Smooth muscle cell (in vitro differentiated cells): ENCODE data around the gene TTLL5. TPM values are rescaled to one million over a fixed set of nuclear protein-coding genes. Genes with fewer than 3 reads are reported as not detected.

Experiments
- DNase-seq: peaks from one replicate; lab custom pipeline; 2025; ENCODE audit not compliant: unreplicated experiment; lab: John Stamatoyannopoulos, UW
- H2AFZ ChIP-seq: fragments of 200-600 bp; sonication (generic); 2 replicates; pipeline ENCODE4 v1.6.0; 2016; ENCODE audit warnings: antibody characterized with exemption, low read depth, mild to moderate bottlenecking
- H3F3A ChIP-seq: fragments of 200-600 bp; sonication (generic); 2 replicates; pipeline ENCODE4 v1.6.0; 2017; ENCODE audit warnings: antibody characterized with exemption, low read depth
- H3K27ac ChIP-seq: fragments of 200-600 bp; sonication (generic); 2 replicates; pipeline ENCODE4 v1.5.1; 2016; ENCODE audit warnings: low read depth, mild to moderate bottlenecking
- H3K27me3 ChIP-seq: fragments of 200-600 bp; sonication (generic); 2 replicates; pipeline ENCODE4 v1.6.1; 2016; ENCODE audit warnings: low read depth, mild to moderate bottlenecking
- H3K36me3 ChIP-seq: fragments of 200-600 bp; sonication (generic); 2 replicates; pipeline ENCODE4 v1.5.1; 2016; ENCODE audit warnings: low read depth
- H3K4me1 ChIP-seq: fragments of 200-600 bp; sonication (generic); 2 replicates; pipeline ENCODE4 v1.5.1; 2016; ENCODE audit warnings: low read depth
- H3K4me2 ChIP-seq: fragments of 200-600 bp; sonication (generic); 2 replicates; pipeline ENCODE4 v1.6.0; 2016; ENCODE audit warnings: mild to moderate bottlenecking
- H3K4me3 ChIP-seq: fragments of 200-600 bp; sonication (generic); 2 replicates; pipeline ENCODE4 v1.5.1; 2016; ENCODE audit warnings: mild to moderate bottlenecking
- H3K79me2 ChIP-seq: fragments of 200-600 bp; sonication (generic); 2 replicates; pipeline ENCODE4 v1.6.0; 2016; ENCODE audit warnings: low read depth, mild to moderate bottlenecking
- H3K9ac ChIP-seq: fragments of 200-600 bp; sonication (generic); 2 replicates; pipeline ENCODE4 v1.6.0; 2016; ENCODE audit warnings: low read depth
- H3K9me3 ChIP-seq: fragments of 200-600 bp; sonication (generic); replicated peaks from 2 replicates; pipeline ENCODE4 v1.5.1; 2016; ENCODE audit warnings: low read depth
- H4K20me1 ChIP-seq: fragments of 200-600 bp; sonication (generic); 2 replicates; pipeline ENCODE4 v1.6.0; 2016; ENCODE audit warnings: low read depth
- CTCF ChIP-seq: fragments of 200-600 bp; sonication (generic); IDR thresholded peaks from 2 replicates; pipeline ENCODE4 v1.5.1; 2017; ENCODE audit warnings: borderline replicate concordance, mild to moderate bottlenecking, antibody characterized with exemption; ENCODE audit not compliant: insufficient read depth, poor library complexity, severe bottlenecking
- WGBS: methylation state at CpG from one replicate; pipeline ENCODE4 v1.1.7; 2016; ENCODE audit warnings: low lambda C conversion rate; 5-methylcytosine and 5-hydroxymethylcytosine counted together
- polyA plus RNA-seq: library from polyadenylated mRNA; unstranded; fragments of >200 nt; fragmentation: Nextera tagmentation; extraction: Ambion mirVana; gene quantifications from 2 replicates; pipeline ENCODE4 v1.2.1, GENCODE V29; 2016
- total RNA-seq: library from RNA; depleted of rRNA; stranded (reverse); fragments of >200 nt; gene quantifications from 2 replicates; pipeline ENCODE4 v1.2.3, GENCODE V29; 2014

Gene TTLL5
- total and polyA plus RNA-seq, 2 experiments from 2014 or later, result 12.6 to 38.0 TPM

DNA sequence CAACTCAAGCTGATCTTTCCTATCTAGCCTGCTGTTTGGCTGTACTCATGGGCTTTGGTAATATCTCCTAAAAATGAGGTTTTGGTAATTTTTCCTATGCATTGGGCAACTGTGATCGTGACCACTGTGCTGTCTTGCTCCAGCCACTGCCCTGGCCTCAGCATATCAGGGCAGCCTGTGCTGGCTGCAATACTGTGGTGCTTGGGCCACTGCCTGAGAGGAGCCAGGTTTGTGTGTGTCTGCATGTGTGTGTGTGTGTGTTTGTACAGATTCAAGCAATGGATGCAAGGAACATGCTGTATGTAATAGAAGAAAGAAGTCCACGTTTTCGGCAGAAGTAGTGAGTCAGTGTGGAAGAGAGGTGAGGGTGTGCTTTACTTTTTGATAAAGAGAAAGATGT, 13.4 kb upstream of the TTLL5 start:
- Histone ChIP-seq H2AFZ (no peak overlapping the region), H3K9me3 (no peaks in the 10 kb centered on the region), H3K4me3 (no peak overlapping the region), H3F3A (no peaks in the 10 kb centered on the region), H3K4me2 (no peak overlapping the region), H3K27me3 (no peaks in the 10 kb centered on the region), H4K20me1 (no peaks in the 10 kb centered on the region), H3K27ac (peak overlapping the region; percentile 71), H3K9ac (no peak overlapping the region), H3K36me3 (peaks cover 7% of the 10 kb centered on the region), H3K4me1 (no peaks in the 10 kb centered on the region), H3K79me2 (no peaks in the 10 kb centered on the region)
- DNase-seq, result no peak
- WGBS, result 85% methylated on average over 3 of the region's 3 CpGs
- TF ChIP-seq CTCF, result no peak

DNA sequence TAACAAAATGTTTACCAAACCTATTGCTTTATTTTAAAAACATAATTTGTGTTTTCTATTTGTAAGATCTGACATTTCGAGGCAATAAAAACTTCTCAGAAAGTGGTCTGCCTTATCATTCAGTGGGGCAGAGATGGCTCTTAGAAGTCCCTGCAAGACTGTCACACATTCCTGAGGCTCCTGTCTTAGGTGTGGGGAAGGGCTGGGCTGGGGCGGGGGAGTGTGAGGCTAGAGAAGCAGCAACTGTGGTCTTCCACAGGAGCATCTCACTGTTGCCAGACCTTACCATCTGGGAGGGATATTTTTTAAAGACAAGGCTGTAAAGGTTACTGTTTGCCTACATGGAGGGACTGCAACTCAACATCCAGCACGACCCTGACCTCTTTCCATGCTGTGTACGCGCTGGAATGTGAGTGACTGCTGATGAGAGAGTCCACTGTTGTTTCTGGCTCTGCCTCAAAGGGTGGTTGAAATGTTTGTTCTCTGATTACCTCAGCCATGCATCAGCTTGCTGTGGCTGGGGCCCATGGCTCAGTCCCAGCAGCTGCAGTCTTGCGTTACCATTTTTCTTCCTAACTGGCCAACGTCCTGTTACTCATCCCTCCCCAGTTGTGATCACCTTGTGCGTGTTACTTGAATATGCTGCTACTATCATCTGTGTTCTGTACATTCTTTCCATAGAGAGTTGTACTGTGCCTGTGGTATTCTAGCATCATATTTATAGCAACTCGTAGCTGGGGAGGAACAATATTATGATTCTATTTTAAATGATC, 12.8 kb upstream of the TTLL5 start:
- no peak for TF ChIP-seq CTCF

GRCh38 chr14:75649337-75649736, 11.7 kb upstream of the TTLL5 start:
- Histone ChIP-seq H3K4me1 (no peaks in the 10 kb centered on the region), H3K27ac (peak overlapping the region; percentile 71), H2AFZ (no peak overlapping the region), H3K9me3 (no peaks in the 10 kb centered on the region), H3K9ac (peak overlapping the region; percentile 57), H3K79me2 (no peaks in the 10 kb centered on the region), H3K4me3 (no peak overlapping the region), H3K4me2 (no peak overlapping the region), H3F3A (no peaks in the 10 kb centered on the region), H3K36me3 (peaks cover 7% of the 10 kb centered on the region), H3K27me3 (no peaks in the 10 kb centered on the region), H4K20me1 (no peaks in the 10 kb centered on the region)
- no peak for DNase-seq
- WGBS, result 100% methylated on average over 1 of the region's 1 CpG
- TF ChIP-seq CTCF, result no peak

More for the DNA sequence above, 12.8 kb upstream of the TTLL5 start:
- peaks cover 7% of the 10 kb centered on the region for H3K36me3 ChIP-seq
- H3K27ac ChIP-seq, result peak overlapping the region; percentile 71
- H3K9me3 ChIP-seq, result no peaks in the 10 kb centered on the region
- H3K4me3 ChIP-seq, result no peak overlapping the region
- no peaks in the 10 kb centered on the region for H3K4me1 ChIP-seq
- peak overlapping the region; percentile 35 for H3K4me2 ChIP-seq
- H2AFZ ChIP-seq, result no peak overlapping the region
- DNase-seq, result no peak
- no peaks in the 10 kb centered on the region for H4K20me1 ChIP-seq
- H3K27me3 ChIP-seq, result no peaks in the 10 kb centered on the region
- no peaks in the 10 kb centered on the region for H3F3A ChIP-seq
- WGBS, result 65% methylated on average over 9 of the region's 9 CpGs
- no peaks in the 10 kb centered on the region for H3K79me2 ChIP-seq
- peak overlapping the region; percentile 57 for H3K9ac ChIP-seq

GRCh38 chr14:75649773-75650172, 11.3 kb upstream of the TTLL5 start:
- 92% methylated on average over 1 of the region's 1 CpG for WGBS
- no peak for DNase-seq
- Histone ChIP-seq H3K36me3 (peaks cover 7% of the 10 kb centered on the region), H3K4me3 (no peak overlapping the region), H3K9ac (no peak overlapping the region), H3K79me2 (no peaks in the 10 kb centered on the region), H3K27ac (peak overlapping the region; percentile 71), H3K4me1 (no peaks in the 10 kb centered on the region), H4K20me1 (no peaks in the 10 kb centered on the region), H3K4me2 (no peak overlapping the region), H3K27me3 (no peaks in the 10 kb centered on the region), H2AFZ (no peak overlapping the region), H3F3A (no peaks in the 10 kb centered on the region), H3K9me3 (no peaks in the 10 kb centered on the region)
- TF ChIP-seq CTCF, result no peak
